ENCODE data around the gene DYDC1. TPM values are rescaled to one million over a fixed set of nuclear protein-coding genes. Genes with fewer than 3 reads are reported as not detected.
"Not testable (repeated sequence)": the region's sequence is repeated elsewhere in the genome, so short reads cannot be mapped to it uniquely, and the experiment has no call there.

DYDC1 gene
- total RNA-seq, 1 experiment from 2014 or later, result not detected

GRCh38 chr10:80320377-80320776 is 36.2 kb downstream of the DYDC1 start:
- H3K4me1 ChIP-seq, result peaks cover 8% of the 10 kb centered on the region
- no peak overlapping the region for H3K27ac ChIP-seq
- no peaks in the 10 kb centered on the region for H3K9me3 ChIP-seq (replicated peaks)
- no peak for DNase-seq
- no peaks in the 10 kb centered on the region for H3K36me3 ChIP-seq
- H3K4me3 ChIP-seq, result no peak overlapping the region
- H3K27me3 ChIP-seq, result no peaks in the 10 kb centered on the region

GRCh38 chr10:80319725-80320290 is 36.7 kb downstream of the DYDC1 start:
- no peak for DNase-seq
- no peaks in the 10 kb centered on the region for H3K9me3 ChIP-seq (replicated peaks)
- H3K4me3 ChIP-seq, result no peak overlapping the region
- H3K27ac ChIP-seq, result no peak overlapping the region
- no peaks in the 10 kb centered on the region for H3K27me3 ChIP-seq
- peaks cover 8% of the 10 kb centered on the region for H3K4me1 ChIP-seq
- H3K36me3 ChIP-seq, result no peaks in the 10 kb centered on the region

- DNase-seq, result no peak
- H3K27me3 ChIP-seq, result no peaks in the 10 kb centered on the region
- no peak overlapping the region for H3K27ac ChIP-seq
Measured at GRCh38 chr10:80319318-80319717, 37.2 kb downstream of the DYDC1 start.

GRCh38 chr10:80318742-80319141 is 37.8 kb downstream of the DYDC1 start:
- no peak overlapping the region for H3K27ac ChIP-seq
- no peak overlapping the region for H3K4me3 ChIP-seq
- no peaks in the 10 kb centered on the region for H3K27me3 ChIP-seq
- no peaks in the 10 kb centered on the region for H3K36me3 ChIP-seq
- DNase-seq, result no peak
- peaks cover 5% of the 10 kb centered on the region for H3K4me1 ChIP-seq
- H3K9me3 ChIP-seq (replicated peaks), result no peaks in the 10 kb centered on the region

More at GRCh38 chr10:80319318-80319717, 37.2 kb downstream of the DYDC1 start:
- H3K9me3 ChIP-seq (replicated peaks), result no peaks in the 10 kb centered on the region
- peaks cover 8% of the 10 kb centered on the region for H3K4me1 ChIP-seq
- H3K36me3 ChIP-seq, result no peaks in the 10 kb centered on the region
- no peak overlapping the region for H3K4me3 ChIP-seq

- no peak overlapping the region for H3K4me3 ChIP-seq
- H3K4me1 ChIP-seq, result no peaks in the 10 kb centered on the region
- no peaks in the 10 kb centered on the region for H3K36me3 ChIP-seq
- H3K27me3 ChIP-seq, result no peaks in the 10 kb centered on the region
- H3K9me3 ChIP-seq (replicated peaks), result no peaks in the 10 kb centered on the region
- H3K27ac ChIP-seq, result no peak overlapping the region
- no peak for DNase-seq
Measured at GRCh38 chr10:80315391-80315790, 41.2 kb downstream of the DYDC1 start.

GRCh38 chr10:80313523-80313922 is 43.0 kb downstream of the DYDC1 start:
- Histone ChIP-seq H3K36me3 (no peaks in the 10 kb centered on the region), H3K27me3 (no peaks in the 10 kb centered on the region), H3K4me3 (no peak overlapping the region), H3K9me3 (replicated peaks) (no peaks in the 10 kb centered on the region), H3K27ac (no peak overlapping the region), H3K4me1 (no peaks in the 10 kb centered on the region)
- no peak for DNase-seq

- not testable (repeated sequence) for H3K4me1 ChIP-seq; H3K4me3 ChIP-seq; DNase-seq; H3K36me3 ChIP-seq; H3K27ac ChIP-seq; H3K27me3 ChIP-seq; H3K9me3 ChIP-seq (replicated peaks)
Measured at GRCh38 chr10:80305989-80306388, 50.6 kb downstream of the DYDC1 start.

- Histone ChIP-seq H3K27ac (no peak overlapping the region), H3K27me3 (no peaks in the 10 kb centered on the region), H3K9me3 (replicated peaks) (0 out of 2 replicates have a peak, but pooled peaks cover 4% of the 10 kb centered on the region), H3K4me3 (no peak overlapping the region), H3K36me3 (no peaks in the 10 kb centered on the region), H3K4me1 (no peaks in the 10 kb centered on the region)
- no peak for DNase-seq
Measured at GRCh38 chr10:80296942-80297341, 59.6 kb downstream of the DYDC1 start.

- H3K9me3 ChIP-seq (replicated peaks), result no peaks in the 10 kb centered on the region
- no peaks in the 10 kb centered on the region for H3K4me1 ChIP-seq
- no peaks in the 10 kb centered on the region for H3K36me3 ChIP-seq
- no peak overlapping the region for H3K27ac ChIP-seq
- H3K4me3 ChIP-seq, result no peak overlapping the region
- DNase-seq, result no peak
- H3K27me3 ChIP-seq, result no peaks in the 10 kb centered on the region; the same call in 1 of the 2 replicates
Measured at GRCh38 chr10:80292607-80293239, 63.8 kb downstream of the DYDC1 start.

GRCh38 chr10:80290474-80291220 is 65.9 kb downstream of the DYDC1 start:
- Histone ChIP-seq H3K36me3 (no peaks in the 10 kb centered on the region), H3K4me3 (no peak overlapping the region), H3K4me1 (no peaks in the 10 kb centered on the region), H3K9me3 (replicated peaks) (no peaks in the 10 kb centered on the region), H3K27ac (no peak overlapping the region), H3K27me3 (no peaks in the 10 kb centered on the region; the same call in 1 of the 2 replicates)
- no peak for DNase-seq

- peak in 1 of 2 experiments; percentile 18 for DNase-seq
Measured at GRCh38 chr10:80289451-80290287, 66.9 kb downstream of the DYDC1 start, which contains the start of gene MAT1A. Gene MAT1A (minus strand): TSS chr10:80289658. CDS start chr10:80289423, 235 bp downstream.

GRCh38 chr10:80288849-80289248 is 67.7 kb downstream of the DYDC1 start:
- Histone ChIP-seq H3K4me1 (no peaks in the 10 kb centered on the region), H3K4me3 (no peak overlapping the region), H3K27me3 (no peaks in the 10 kb centered on the region; the same call in 1 of the 2 replicates), H3K36me3 (no peaks in the 10 kb centered on the region), H3K27ac (no peak overlapping the region), H3K9me3 (replicated peaks) (no peaks in the 10 kb centered on the region)
- DNase-seq, result no peak

More at GRCh38 chr10:80289451-80290287, 66.9 kb downstream of the DYDC1 start, which contains the start of gene MAT1A:
- no peaks in the 10 kb centered on the region; the same call in 1 of the 2 replicates for H3K27me3 ChIP-seq
- no peaks in the 10 kb centered on the region for H3K36me3 ChIP-seq
- H3K4me1 ChIP-seq, result no peaks in the 10 kb centered on the region
- H3K9me3 ChIP-seq (replicated peaks), result no peaks in the 10 kb centered on the region
- no peak within 1 kb of the TSS for H3K27ac ChIP-seq
- no peak within 1 kb of the TSS for H3K4me3 ChIP-seq
